Mesendoderm (in vitro differentiated cells): ENCODE results near the gene SERPINB13.

Experiments used
- DNase-seq: peaks from one replicate; pipeline ENCODE4 v3.0.0; 2013
- H2AK5ac ChIP-seq: 2 replicates; pipeline ENCODE4 v1.6.1; 2013; ENCODE audit warnings: low read length, inconsistent platforms
- H2BK120ac ChIP-seq: 2 replicates; pipeline ENCODE4 v1.6.1; 2013; ENCODE audit warnings: low read depth, mild to moderate bottlenecking, low read length, moderate library complexity, mixed read lengths
- H2BK15ac ChIP-seq: replicated peaks from 2 replicates; pipeline ENCODE4 v1.6.1; 2013; ENCODE audit warnings: low read depth, mild to moderate bottlenecking, moderate library complexity
- H2BK5ac ChIP-seq: 2 replicates; pipeline ENCODE4 v1.6.1; 2013; ENCODE audit warnings: low read length, inconsistent platforms
- H3K18ac ChIP-seq: 2 replicates; pipeline ENCODE4 v1.6.1; 2013; ENCODE audit warnings: mild to moderate bottlenecking, low read length, mixed read lengths
- H3K23ac ChIP-seq: one replicate; pipeline ENCODE4 v1.6.1; 2013; ENCODE audit warnings: low read length
- H3K27ac ChIP-seq: 2 replicates; pipeline ENCODE4 v1.5.1; 2013; ENCODE audit warnings: low read depth, mild to moderate bottlenecking, inconsistent platforms, low read length, moderate library complexity
- H3K27me3 ChIP-seq: 2 replicates; pipeline ENCODE4 v1.6.1; 2013; ENCODE audit warnings: low read length, control low read depth, mild to moderate bottlenecking, inconsistent platforms; ENCODE audit not compliant: insufficient read depth, poor library complexity
- H3K36me3 ChIP-seq: 2 replicates; pipeline ENCODE4 v1.6.1; 2013; ENCODE audit warnings: low read length, inconsistent platforms; ENCODE audit not compliant: control insufficient read depth, insufficient read depth
- H3K4ac ChIP-seq: one replicate; pipeline ENCODE4 v1.6.1; 2013; ENCODE audit warnings: low read depth, mild to moderate bottlenecking, low read length, moderate library complexity
- H3K4me1 ChIP-seq: 2 replicates; pipeline ENCODE4 v1.6.1; 2013; ENCODE audit warnings: low read depth, low read length, inconsistent platforms; ENCODE audit not compliant: control insufficient read depth
- H3K4me2 ChIP-seq: 2 replicates; pipeline ENCODE4 v1.6.1; 2013; ENCODE audit warnings: low read length
- H3K4me3 ChIP-seq: 2 replicates; pipeline ENCODE4 v1.5.1; 2013; ENCODE audit warnings: mild to moderate bottlenecking, low read length
- H3K56ac ChIP-seq: one replicate; pipeline ENCODE4 v1.6.1; 2013; ENCODE audit warnings: low read length
- H3K79me1 ChIP-seq: 2 replicates; pipeline ENCODE4 v1.6.1; 2013; ENCODE audit warnings: low read length, inconsistent platforms
- H3K79me2 ChIP-seq: 2 replicates; pipeline ENCODE4 v1.6.1; 2013; ENCODE audit warnings: mild to moderate bottlenecking, low read length; ENCODE audit not compliant: control insufficient read depth, insufficient read depth
- H3K9ac ChIP-seq: 2 replicates; pipeline ENCODE4 v1.6.1; 2013; ENCODE audit warnings: low read length, inconsistent platforms
- H4K5ac ChIP-seq: one replicate; pipeline ENCODE4 v1.6.1; 2013; ENCODE audit warnings: low read length
- H4K8ac ChIP-seq: one replicate; pipeline ENCODE4 v1.6.1; 2013; ENCODE audit warnings: low read depth, mild to moderate bottlenecking, control low read depth, low read length, moderate library complexity
- WGBS: extraction: QIAGEN DNeasy Blood & Tissue Kit; methylation state at CpG from one replicate; pipeline ENCODE4 v1.1.7; 2013; ENCODE audit warnings: low lambda C conversion rate, missing lambda C conversion rate; ENCODE audit not compliant: insufficient coverage; ENCODE audit errors: extremely low coverage; 5-methylcytosine and 5-hydroxymethylcytosine counted together

SERPINB13 gene

DNA sequence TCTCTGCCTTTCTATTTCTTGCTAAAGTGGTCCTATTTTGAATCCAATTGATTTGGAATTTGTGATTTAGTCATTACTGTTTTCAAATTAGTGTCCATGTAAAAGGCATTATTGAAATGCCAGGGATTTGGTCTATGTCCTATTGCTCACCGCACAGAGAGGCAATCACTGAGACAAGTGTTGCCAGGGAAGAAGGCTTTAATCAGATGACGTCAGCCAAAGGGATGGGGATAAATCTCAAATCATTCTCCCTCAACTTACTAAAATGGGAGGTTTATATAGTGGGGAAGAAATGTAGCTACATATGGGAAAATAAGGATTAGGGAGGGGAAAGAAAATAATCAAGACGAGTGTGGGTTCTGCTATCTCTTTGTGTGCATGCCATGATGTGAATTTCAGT, 35.4 kb upstream of the SERPINB13 start:
- no peaks in the 10 kb centered on the region for H3K4me1 ChIP-seq
- H2AK5ac ChIP-seq, result no peak overlapping the region
- no peak overlapping the region for H2BK120ac ChIP-seq
- no peaks in the 10 kb centered on the region for H3K79me2 ChIP-seq
- no peak overlapping the region for H3K4ac ChIP-seq
- no peak overlapping the region for H3K56ac ChIP-seq
- H3K23ac ChIP-seq, result no peak overlapping the region
- no peak overlapping the region for H4K5ac ChIP-seq
- H3K9ac ChIP-seq, result no peak overlapping the region
- H3K36me3 ChIP-seq, result no peaks in the 10 kb centered on the region
- no peak overlapping the region for H3K4me3 ChIP-seq
- H3K79me1 ChIP-seq, result no peaks in the 10 kb centered on the region
- H3K27ac ChIP-seq, result no peak overlapping the region
- no peaks in the 10 kb centered on the region for H3K27me3 ChIP-seq
- no peak overlapping the region for H2BK15ac ChIP-seq
- WGBS, result no CpG with 5 or more reads among the region's 3 CpGs
- no peak for DNase-seq
- no peak overlapping the region for H3K4me2 ChIP-seq
- H2BK5ac ChIP-seq, result no peak overlapping the region
- H4K8ac ChIP-seq, result no peak overlapping the region
- H3K18ac ChIP-seq, result no peak overlapping the region

DNA sequence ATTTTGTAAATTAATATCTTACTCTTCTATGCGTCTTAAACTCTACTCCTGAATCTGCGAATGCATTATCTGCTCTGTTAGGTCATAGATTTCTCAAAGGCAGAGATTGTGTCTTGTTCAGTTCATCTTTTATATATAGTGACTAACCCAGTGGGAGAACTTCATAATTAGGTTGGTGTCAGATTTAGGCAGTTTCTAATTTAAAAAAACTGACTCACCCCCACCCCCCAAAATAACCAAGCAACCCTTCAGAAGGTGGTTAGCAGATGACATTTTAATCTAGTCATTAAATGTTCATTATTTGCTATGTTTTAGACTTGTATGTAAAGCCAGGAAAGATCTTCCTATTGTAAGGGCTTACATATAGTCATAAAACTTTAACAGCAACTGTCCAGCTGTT, 34.6 kb upstream of the SERPINB13 start:
- Histone ChIP-seq H3K79me2 (no peaks in the 10 kb centered on the region), H3K4ac (no peak overlapping the region), H3K4me1 (no peaks in the 10 kb centered on the region), H3K79me1 (no peaks in the 10 kb centered on the region), H3K27me3 (no peaks in the 10 kb centered on the region), H3K23ac (no peak overlapping the region), H3K18ac (no peak overlapping the region), H3K56ac (no peak overlapping the region), H2AK5ac (no peak overlapping the region), H2BK15ac (no peak overlapping the region), H2BK120ac (no peak overlapping the region), H4K5ac (no peak overlapping the region), H3K36me3 (no peaks in the 10 kb centered on the region), H3K9ac (no peak overlapping the region), H4K8ac (no peak overlapping the region), H3K4me3 (no peak overlapping the region), H3K27ac (no peak overlapping the region), H3K4me2 (no peak overlapping the region), H2BK5ac (no peak overlapping the region)
- no peak for DNase-seq
- WGBS, result no CpG with 5 or more reads among the region's 2 CpGs

DNA sequence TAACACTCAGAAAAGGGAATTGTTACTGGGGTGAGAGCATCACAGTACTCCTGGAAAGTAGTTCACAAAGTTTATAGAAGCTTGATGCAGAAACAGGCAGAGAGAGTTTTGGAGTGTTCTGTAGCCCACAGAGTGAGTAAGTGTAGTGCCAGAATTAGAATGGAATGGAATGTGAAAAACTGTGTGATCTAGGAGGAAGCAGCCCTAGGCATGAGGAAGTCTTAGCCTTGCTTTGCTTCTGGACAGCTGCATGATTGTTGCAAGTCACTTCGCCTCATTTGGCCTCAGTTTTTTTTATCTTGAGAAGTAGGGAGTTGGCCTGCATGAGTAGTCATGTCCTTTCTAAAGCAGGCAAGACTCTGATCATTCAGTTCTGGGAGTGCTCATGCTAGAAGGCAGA, 34.1 kb upstream of the SERPINB13 start:
- Histone ChIP-seq H2BK5ac (no peak overlapping the region), H3K27me3 (no peaks in the 10 kb centered on the region), H4K5ac (no peak overlapping the region), H3K56ac (no peak overlapping the region), H4K8ac (no peak overlapping the region), H3K36me3 (no peaks in the 10 kb centered on the region), H3K4me3 (no peak overlapping the region), H2BK120ac (no peak overlapping the region), H3K4ac (no peak overlapping the region), H2BK15ac (no peak overlapping the region), H3K27ac (no peak overlapping the region), H3K23ac (no peak overlapping the region), H2AK5ac (no peak overlapping the region), H3K79me2 (no peaks in the 10 kb centered on the region), H3K4me2 (no peak overlapping the region), H3K9ac (no peak overlapping the region), H3K4me1 (no peaks in the 10 kb centered on the region), H3K79me1 (no peaks in the 10 kb centered on the region), H3K18ac (no peak overlapping the region)
- WGBS, result no CpG with 5 or more reads among the region's 1 CpG
- DNase-seq, result no peak

DNA sequence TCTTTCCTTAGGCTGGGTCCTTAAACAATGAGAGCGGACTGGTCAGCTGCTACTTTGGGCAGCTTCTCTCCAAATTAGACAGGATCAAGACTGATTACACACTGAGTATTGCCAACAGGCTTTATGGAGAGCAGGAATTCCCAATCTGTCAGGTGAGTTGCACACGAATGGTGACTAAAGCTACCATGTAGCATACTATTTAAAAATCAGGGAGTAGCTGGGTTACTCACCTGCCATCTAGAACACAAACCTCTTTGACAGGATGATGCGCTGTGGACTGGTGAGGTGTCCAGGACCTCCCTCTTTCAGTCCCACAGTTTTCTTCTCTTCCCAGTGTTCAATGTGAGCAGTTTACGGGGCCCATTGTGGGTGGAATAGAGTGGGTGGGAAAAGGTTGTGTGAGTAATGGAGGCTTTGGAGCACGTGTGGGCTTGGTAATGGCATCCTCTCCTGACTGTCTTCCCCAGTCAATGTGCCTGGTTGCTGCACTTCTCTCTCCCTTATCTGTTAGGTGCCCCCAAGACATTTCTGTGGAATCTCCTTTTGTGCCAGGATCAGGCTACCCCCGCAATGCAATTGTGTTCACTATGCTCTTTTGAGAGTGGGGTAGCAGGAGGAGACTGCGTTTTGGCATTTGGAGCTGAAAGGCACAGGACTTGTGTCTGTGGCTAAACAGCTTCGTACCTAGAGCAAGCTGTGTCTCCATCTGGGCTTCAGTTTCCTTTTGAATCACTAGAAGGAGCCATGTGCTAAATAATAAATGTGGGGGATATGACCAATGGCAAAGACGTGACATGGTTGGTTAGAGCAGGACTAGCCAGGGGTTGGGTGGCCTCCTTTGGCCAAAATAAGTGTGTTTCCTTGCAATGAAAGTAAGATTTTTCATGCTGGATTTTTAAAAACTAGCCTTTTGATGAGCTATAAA, 27.3 kb upstream of the SERPINB13 start:
- no peaks in the 10 kb centered on the region for H3K4me1 ChIP-seq
- H3K4me2 ChIP-seq, result no peak overlapping the region
- no peak overlapping the region for H2BK120ac ChIP-seq
- no peak overlapping the region for H3K18ac ChIP-seq
- H3K23ac ChIP-seq, result no peak overlapping the region
- H3K4ac ChIP-seq, result no peak overlapping the region
- H3K27ac ChIP-seq, result no peak overlapping the region
- H3K27me3 ChIP-seq, result no peaks in the 10 kb centered on the region
- H3K9ac ChIP-seq, result no peak overlapping the region
- H4K8ac ChIP-seq, result no peak overlapping the region
- no peak overlapping the region for H3K4me3 ChIP-seq
- no peak overlapping the region for H2BK15ac ChIP-seq
- no peak overlapping the region for H3K56ac ChIP-seq
- no peak for DNase-seq
- no peaks in the 10 kb centered on the region for H3K36me3 ChIP-seq
- no CpG with 5 or more reads among the region's 9 CpGs for WGBS
- H4K5ac ChIP-seq, result no peak overlapping the region
- no peak overlapping the region for H2AK5ac ChIP-seq
- no peaks in the 10 kb centered on the region for H3K79me2 ChIP-seq
- H3K79me1 ChIP-seq, result no peaks in the 10 kb centered on the region
- H2BK5ac ChIP-seq, result no peak overlapping the region

DNA sequence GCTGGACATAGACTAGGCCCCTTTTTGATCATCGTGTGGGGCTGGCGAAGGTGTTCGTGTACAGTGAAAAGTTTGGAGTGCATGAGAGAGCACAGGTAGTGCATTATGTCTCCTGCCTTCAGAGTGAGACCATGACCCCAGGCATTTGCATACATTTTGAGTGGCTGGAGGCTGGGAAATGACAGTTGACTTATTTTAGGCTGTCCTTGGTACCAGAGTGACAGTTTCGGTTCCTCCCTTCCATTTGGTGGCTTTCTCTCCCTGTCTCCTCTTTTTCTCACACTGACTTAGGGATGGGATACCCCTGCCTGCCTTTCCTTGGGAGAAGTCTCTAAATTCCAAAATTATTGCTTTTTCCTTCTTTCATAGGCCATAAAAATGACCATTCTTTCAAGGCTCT, 24.9 kb upstream of the SERPINB13 start:
- H3K27me3 ChIP-seq, result no peaks in the 10 kb centered on the region
- no peaks in the 10 kb centered on the region for H3K4me1 ChIP-seq
- no peak overlapping the region for H2AK5ac ChIP-seq
- H3K79me1 ChIP-seq, result no peaks in the 10 kb centered on the region
- H3K36me3 ChIP-seq, result no peaks in the 10 kb centered on the region
- no peak overlapping the region for H3K27ac ChIP-seq
- H3K4me3 ChIP-seq, result no peak overlapping the region
- no peak overlapping the region for H2BK120ac ChIP-seq
- no peak overlapping the region for H3K4me2 ChIP-seq
- no peak overlapping the region for H3K9ac ChIP-seq
- H3K4ac ChIP-seq, result no peak overlapping the region
- WGBS, result no CpG with 5 or more reads among the region's 4 CpGs
- H4K5ac ChIP-seq, result no peak overlapping the region
- H3K79me2 ChIP-seq, result no peaks in the 10 kb centered on the region
- H2BK5ac ChIP-seq, result no peak overlapping the region
- no peak overlapping the region for H3K23ac ChIP-seq
- H3K18ac ChIP-seq, result no peak overlapping the region
- no peak overlapping the region for H2BK15ac ChIP-seq
- H3K56ac ChIP-seq, result no peak overlapping the region
- no peak for DNase-seq
- H4K8ac ChIP-seq, result no peak overlapping the region

DNA sequence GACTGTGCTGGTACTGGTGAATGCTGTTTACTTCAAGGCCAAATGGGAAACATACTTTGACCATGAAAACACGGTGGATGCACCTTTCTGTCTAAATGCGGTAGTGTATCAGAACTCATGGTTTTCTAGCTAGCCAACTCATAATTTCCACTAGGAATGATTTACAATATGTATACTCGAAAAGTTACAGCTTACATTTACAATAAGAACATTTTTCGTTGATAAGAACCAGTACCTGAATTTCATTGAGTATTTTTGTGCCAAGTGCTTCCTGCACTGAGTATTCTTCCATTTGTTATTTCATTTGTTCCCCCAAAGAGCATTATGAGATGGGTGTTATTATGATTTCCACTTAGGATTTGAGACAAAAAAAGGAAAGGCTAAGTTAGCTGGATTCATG, 23.1 kb upstream of the SERPINB13 start:
- no peak overlapping the region for H2AK5ac ChIP-seq
- H3K23ac ChIP-seq, result no peak overlapping the region
- H3K9ac ChIP-seq, result no peak overlapping the region
- no peaks in the 10 kb centered on the region for H3K27me3 ChIP-seq
- no peak overlapping the region for H2BK5ac ChIP-seq
- H2BK15ac ChIP-seq, result no peak overlapping the region
- H3K4me1 ChIP-seq, result no peaks in the 10 kb centered on the region
- no peaks in the 10 kb centered on the region for H3K79me1 ChIP-seq
- H3K27ac ChIP-seq, result no peak overlapping the region
- no peak overlapping the region for H4K5ac ChIP-seq
- DNase-seq, result no peak
- no peaks in the 10 kb centered on the region for H3K36me3 ChIP-seq
- no CpG with 5 or more reads among the region's 4 CpGs for WGBS
- no peak overlapping the region for H3K18ac ChIP-seq
- H3K79me2 ChIP-seq, result no peaks in the 10 kb centered on the region
- no peak overlapping the region for H3K4ac ChIP-seq
- no peak overlapping the region for H3K4me2 ChIP-seq
- no peak overlapping the region for H3K4me3 ChIP-seq
- H2BK120ac ChIP-seq, result no peak overlapping the region
- no peak overlapping the region for H3K56ac ChIP-seq
- no peak overlapping the region for H4K8ac ChIP-seq
